GM13976 (cell line): ENCODE data around the gene UGDH.
"Not testable (repeated sequence)": the region's sequence is repeated elsewhere in the genome, so short reads cannot be mapped to it uniquely, and the experiment has no call there.

Experiments used
- DNase-seq: peaks from one replicate; pipeline ENCODE4 v3.0.0; 2012; ENCODE audit warnings: low spot score
- in situ Hi-C: fragments of 300-500 bp; cut with MboI; formaldehyde crosslinking; loops from one replicate; pipeline ENCODE4 v1.12.0; 2022; ENCODE audit warnings: low sequenced_read_pairs, mixed read lengths, inconsistent platforms; ENCODE audit not compliant: unreplicated experiment
- TF ChIP-seq, protein P1 (sequence below): IDR thresholded peaks from 2 replicates; pipeline ENCODE4 v1.5.1; 2012; ENCODE audit warnings: borderline replicate concordance, mild to moderate bottlenecking; ENCODE audit not compliant: insufficient read depth; ENCODE audit errors: extremely low read depth, missing control alignments, control extremely low read depth

The UGDH gene

DNA sequence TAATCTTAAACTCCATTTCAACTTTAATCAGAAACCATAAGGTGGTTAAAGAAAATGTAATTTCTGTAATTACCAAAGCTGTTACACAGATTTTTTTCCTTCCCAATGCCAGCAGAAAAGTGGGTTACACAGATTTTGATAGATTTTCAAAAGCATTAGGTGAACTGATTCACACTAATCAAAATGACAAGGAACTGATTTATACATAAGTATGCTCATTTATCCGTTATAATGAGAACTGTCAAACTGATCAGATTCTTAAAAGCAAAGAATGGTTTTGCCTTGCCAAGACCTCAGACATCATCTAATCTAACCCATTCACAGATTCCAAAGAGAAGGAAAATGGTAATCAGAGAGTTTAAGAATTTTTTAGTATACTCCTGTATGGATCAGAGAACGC, 5.2 kb downstream of the UGDH start:
- in situ Hi-C loops: no loop called here
- TF ChIP-seq, protein P1, sequence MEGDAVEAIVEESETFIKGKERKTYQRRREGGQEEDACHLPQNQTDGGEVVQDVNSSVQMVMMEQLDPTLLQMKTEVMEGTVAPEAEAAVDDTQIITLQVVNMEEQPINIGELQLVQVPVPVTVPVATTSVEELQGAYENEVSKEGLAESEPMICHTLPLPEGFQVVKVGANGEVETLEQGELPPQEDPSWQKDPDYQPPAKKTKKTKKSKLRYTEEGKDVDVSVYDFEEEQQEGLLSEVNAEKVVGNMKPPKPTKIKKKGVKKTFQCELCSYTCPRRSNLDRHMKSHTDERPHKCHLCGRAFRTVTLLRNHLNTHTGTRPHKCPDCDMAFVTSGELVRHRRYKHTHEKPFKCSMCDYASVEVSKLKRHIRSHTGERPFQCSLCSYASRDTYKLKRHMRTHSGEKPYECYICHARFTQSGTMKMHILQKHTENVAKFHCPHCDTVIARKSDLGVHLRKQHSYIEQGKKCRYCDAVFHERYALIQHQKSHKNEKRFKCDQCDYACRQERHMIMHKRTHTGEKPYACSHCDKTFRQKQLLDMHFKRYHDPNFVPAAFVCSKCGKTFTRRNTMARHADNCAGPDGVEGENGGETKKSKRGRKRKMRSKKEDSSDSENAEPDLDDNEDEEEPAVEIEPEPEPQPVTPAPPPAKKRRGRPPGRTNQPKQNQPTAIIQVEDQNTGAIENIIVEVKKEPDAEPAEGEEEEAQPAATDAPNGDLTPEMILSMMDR: no peak

DNA sequence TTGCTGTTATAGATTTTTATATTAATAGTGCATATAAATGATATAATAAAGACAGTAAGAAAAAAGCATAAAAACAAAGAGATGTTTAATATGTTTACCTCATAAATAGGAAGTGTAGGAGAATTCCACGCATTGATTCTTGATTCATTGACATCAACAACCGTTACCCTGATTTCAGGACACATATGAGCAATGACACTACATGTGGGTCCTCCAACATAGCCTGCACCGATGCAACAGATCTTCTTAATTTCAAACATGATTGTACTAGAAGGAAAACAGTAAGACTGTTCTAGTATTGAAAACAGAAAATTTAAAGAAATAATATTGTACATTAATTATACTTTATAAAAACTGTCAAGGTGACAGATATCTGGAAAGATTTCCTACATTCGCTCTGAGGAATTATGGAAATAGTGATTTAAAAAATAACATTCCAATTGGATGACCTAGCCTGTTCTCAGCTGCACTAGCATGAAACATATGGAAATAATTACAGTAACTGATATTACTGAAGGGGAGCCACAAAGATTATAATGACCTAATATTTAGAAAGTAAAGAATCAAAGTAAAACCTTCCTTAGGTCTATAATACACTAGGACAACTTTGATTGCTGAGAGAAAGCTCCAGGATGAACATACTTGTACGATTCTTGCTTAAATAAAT, 5.9 kb downstream of the UGDH start:
- DNase-seq: no peak
- in situ Hi-C loops: no loop called here
- TF ChIP-seq, protein P1: no peak

More for the DNA sequence above, 5.2 kb downstream of the UGDH start:
- no peak for DNase-seq

DNA sequence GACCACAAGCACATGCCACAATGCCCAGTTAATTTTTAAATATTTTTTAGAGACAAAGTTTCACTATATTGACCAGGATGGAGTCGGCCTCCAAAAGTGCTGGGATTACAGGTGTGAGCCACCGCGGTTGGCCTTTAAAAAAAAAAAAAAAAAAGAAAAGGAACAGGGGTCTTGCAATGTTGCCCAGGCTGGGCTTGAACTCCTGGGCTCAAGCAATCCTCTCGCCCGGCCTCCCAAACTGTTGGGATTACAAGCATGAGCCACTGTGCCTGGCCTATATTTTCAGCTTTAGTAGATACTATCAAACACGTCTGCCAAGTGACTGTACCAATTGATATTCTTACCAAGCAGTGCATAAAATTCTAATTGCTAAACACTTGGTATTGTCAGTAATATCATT, 8.8 kb downstream of the UGDH start:
- in situ Hi-C loops: no loop called here
- TF ChIP-seq, protein P1: no peak
- DNase-seq: no peak

DNA sequence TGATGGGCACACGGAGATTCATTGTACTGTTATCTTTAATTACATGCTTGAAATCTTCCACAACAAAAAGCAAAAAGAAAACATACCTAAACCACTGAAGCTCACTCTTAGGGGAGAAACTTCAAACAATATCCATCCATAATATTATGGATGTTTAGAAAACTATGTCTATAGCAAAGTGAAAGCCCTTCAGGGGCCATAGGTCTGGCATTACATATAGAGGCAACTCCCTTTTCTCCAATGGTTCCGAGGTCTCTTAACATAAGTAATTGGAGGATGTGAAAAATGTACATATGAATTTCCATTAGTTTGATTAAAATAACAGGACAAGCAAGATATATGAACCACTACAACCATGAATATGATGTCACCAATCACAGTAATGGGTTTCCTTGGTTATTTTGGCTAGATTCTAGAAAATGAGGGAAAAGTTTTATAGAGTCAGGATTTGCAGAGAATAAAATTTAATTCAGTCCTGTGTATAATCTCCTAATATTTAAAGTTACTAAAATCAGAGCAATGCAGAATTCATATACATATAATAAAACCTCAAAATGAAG, 10.8 kb downstream of the UGDH start:
- in situ Hi-C loops: no loop called here

DNA sequence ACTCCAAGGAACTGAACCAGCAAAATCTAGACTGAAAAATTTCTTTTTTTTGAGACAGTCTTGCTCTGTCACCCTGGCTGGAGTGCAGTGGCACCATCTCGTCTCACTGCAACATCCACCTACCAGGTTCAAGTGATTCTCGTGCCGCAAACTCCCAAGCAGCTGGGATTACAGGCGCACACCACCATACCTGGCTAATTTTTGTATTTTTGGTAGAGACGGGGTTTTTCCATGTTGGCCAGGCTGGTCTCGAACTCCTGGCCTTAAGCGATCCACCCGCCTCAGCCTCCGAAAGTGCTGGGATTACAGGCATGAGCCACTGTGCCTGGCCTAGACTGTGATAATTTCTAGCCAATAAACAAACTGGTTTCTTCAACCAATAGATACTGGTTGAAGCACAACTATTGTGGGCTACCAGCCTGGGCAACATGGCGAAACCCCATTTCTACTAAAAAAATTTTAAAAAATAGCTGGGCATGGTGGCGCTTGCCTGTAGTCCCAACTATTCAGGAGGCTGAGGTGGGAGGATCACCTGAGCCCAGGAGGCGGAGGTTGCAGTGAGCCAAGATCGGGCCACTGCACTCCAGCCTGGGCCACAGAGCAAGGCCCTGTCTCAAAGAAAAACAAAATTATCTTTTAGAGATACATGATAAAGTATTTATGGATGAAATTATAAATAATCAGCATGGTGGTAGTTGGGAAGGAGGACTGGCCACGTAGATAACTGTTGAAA, 11.4 kb downstream of the UGDH start:
- in situ Hi-C loops, DNase-seq: not testable (repeated sequence)

More for the DNA sequence above, 10.8 kb downstream of the UGDH start:
- TF ChIP-seq, protein P1: no peak
- no peak for DNase-seq

DNA sequence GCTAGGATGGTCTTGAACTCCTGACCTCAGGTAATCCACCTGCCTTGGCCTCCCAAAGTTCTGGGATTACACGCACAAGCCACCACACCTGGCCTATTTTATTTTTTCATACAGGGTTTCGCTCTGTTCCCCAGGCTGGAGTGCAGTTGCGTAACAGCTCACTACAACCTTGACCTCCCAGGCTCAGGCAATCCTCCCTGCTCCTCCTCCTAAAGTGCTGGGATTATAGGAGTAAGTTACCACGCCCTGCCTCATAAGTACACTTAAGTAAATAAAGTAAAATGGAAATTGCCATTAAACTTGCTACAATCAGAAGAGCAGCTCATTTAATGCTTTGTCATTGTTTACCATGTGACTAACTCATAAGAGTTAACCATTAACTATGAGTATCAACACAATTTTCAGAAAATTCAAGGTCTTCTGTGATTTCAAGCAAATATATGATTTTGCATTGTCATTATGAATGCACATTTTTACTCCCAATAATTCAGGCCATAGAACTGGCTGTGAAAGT, 12.3 kb downstream of the UGDH start:
- in situ Hi-C loops: no loop called here
- no peak for DNase-seq
- TF ChIP-seq, protein P1: no peak

DNA sequence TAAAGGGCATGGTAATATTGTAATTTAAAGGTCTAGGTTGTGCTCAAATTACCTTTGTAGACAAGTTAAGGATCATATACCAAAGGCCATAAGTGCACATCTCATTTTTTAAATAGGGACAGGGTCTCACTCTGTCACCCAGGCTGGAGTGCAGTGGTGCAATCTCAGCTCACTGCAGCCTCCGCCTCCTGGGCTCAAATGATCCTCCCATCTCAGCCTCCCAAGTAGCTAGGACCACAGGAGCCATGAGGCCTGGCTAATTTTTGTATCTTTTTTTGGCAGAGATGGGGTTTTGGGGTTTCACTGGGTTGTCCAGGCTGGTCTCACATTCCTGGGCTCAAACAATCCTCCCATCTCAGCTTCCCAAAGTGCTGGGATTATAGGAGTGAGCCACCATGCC, 13.0 kb downstream of the UGDH start:
- DNase-seq, in situ Hi-C loops: not testable (repeated sequence)
